ENCODE results near the gene DNAJB2.

Gene DNAJB2

DNA sequence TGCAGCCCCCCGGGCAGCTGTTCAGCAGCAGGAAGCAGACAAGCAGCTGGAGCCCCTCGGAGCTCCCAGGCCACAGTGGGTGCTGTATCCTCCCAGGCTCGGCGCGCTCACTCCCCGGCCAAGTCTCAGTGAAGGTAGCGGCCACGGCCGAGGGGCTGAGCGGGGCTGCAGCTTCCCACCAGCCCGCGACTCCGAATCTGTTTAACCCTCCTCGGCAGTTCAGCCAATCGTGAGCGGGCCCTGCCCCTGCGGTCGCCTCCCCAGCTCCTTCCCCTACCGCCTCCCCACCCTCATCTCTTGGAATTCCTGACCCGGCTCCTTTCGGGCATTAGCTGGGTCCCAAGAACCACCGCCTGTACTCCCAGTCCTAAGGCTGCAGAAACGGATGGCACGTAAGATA is 53.4 kb downstream of the DNAJB2 start, which contains the start of gene RESP18:
TSS of gene RESP18 (minus strand) at position 203 of the 400 bp plus-strand sequence.
- FAIRE-seq (no peak), DNase-seq (ENCODE audit: insufficient read length, low spot score) (no peak)
- TF ChIP-seq POLR2A (IDR thresholded peaks at IDR 0.05; ENCODE audit: low read depth, low read length) (no peak), POU2F2 (IDR thresholded peaks at IDR 0.05; ENCODE audit: low read depth, low read length) (no peak), PAX5 (IDR thresholded peaks at IDR 0.05; ENCODE audit: insufficient read depth, low read length, severe bottlenecking) (no peak), SPI1 (IDR thresholded peaks at IDR 0.05; ENCODE audit: low read depth, low read length) (no peak), POLR2AphosphoS5 (IDR thresholded peaks at IDR 0.05; ENCODE audit: low read depth, low read length) (no peak), TAF1 (IDR thresholded peaks at IDR 0.05; ENCODE audit: low read depth, low read length) (no peak)

DNA sequence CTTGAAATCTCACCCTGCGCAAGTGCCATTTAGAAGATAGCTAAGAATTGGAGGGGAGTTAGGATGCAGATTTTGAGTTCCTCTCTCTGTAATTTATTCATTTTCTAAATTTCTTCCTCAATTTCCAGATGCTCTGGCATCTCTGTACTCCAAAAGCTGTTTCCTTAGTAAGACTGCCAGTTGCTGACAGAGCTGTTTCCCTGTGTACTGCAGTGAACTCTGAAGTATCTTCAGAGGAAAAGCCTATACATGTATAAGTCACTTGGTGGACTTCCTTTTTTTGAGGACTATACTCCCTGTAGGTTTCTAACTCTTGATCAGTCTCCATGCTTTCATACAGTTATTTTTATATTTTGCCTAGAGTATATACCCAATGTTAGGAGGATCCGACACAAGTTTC is 54.9 kb downstream of the DNAJB2 start:
- TF ChIP-seq POLR2A (IDR thresholded peaks at IDR 0.05; ENCODE audit: low read depth, low read length) (no peak), POLR2AphosphoS5 (IDR thresholded peaks at IDR 0.05; ENCODE audit: low read depth, low read length) (no peak), SPI1 (IDR thresholded peaks at IDR 0.05; ENCODE audit: low read depth, low read length) (no peak), TAF1 (IDR thresholded peaks at IDR 0.05; ENCODE audit: low read depth, low read length) (no peak), POU2F2 (IDR thresholded peaks at IDR 0.05; ENCODE audit: low read depth, low read length) (no peak)
- no peak for DNase-seq (ENCODE audit: insufficient read length, low spot score)
- no peak for FAIRE-seq

DNA sequence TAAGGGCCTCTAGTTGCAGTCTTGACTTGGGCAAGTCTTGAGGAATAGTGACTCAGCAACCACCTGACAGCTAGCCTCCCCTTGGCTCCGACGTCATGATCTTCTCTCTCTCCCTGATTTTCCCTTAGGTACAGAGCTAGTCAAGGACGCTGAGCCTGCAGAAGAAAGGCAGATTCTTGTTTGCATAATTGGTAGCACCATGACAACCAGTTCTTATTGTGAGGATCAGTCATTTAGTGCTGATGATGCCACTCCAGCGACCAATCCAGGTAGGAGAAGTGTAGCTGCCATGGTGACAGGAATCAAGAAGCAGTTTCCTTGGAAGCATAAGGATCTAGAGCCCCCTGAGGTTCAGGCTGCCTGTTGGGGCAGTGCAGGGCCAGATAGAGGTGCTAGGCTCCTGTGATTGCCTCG is 56.2 kb downstream of the DNAJB2 start:
- FAIRE-seq (no peak), DNase-seq (ENCODE audit: insufficient read length, low spot score) (no peak)
- TF ChIP-seq PAX5 (IDR thresholded peaks at IDR 0.05; ENCODE audit: insufficient read depth, low read length, severe bottlenecking) (no peak), TAF1 (IDR thresholded peaks at IDR 0.05; ENCODE audit: low read depth, low read length) (no peak), POLR2A (IDR thresholded peaks at IDR 0.05; ENCODE audit: low read depth, low read length) (no peak), POLR2AphosphoS5 (IDR thresholded peaks at IDR 0.05; ENCODE audit: low read depth, low read length) (no peak), POU2F2 (IDR thresholded peaks at IDR 0.05; ENCODE audit: low read depth, low read length) (no peak), SPI1 (IDR thresholded peaks at IDR 0.05; ENCODE audit: low read depth, low read length) (no peak)
